Fibroblast of lung (primary cell): ENCODE data around the gene RALBP1.

Experiments used
- EZH2 ChIP-seq: IDR thresholded peaks from 2 replicates; pipeline ENCODE4 v1.5.1; 2012; ENCODE audit warnings: low read length, control low read depth, mild to moderate bottlenecking; ENCODE audit errors: missing control alignments
- TF ChIP-seq, protein P1 (sequence below), 2 donors: IDR thresholded peaks in 1 of 2; conservative IDR thresholded peaks in 1 of 2; 1 replicate in 1 of 2; 2 replicates in 1 of 2; pipeline ENCODE4 v1.5.1; 2011 to 2012; ENCODE audit warnings: low read length in 2 of 2, control low read depth in 1 of 2, inconsistent platforms in 1 of 2, low read depth in 1 of 2, mild to moderate bottlenecking in 1 of 2

DNA sequence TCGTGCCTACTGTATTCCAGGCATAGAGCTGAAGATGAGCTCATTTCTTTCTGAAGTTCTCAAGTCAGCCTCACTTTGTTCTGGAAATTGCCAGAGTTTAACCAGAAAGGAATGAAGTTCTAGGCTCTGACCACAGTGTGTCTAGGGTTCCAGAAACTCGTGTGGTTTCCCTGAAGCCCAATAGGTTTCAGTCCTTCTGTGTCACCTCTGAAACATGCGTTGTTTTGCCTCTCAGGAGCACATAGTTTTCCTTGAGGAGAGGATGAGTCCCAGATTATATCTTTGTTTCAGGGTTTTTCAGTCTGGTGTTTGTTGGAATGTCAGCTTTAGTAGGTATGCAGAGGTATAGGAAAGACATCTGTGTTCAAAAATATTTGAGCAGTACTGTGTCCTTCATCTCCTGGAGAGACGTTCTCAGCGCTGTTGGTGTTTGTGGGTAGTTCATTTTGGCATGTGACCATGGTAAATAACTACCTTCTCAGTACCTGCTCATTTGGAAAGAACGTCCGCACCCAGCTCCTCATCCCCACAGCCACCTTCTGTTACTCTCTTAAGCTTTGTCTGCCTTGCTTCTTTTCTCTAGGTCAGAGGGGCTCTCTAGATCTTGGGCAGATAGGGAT, 56.6 kb downstream of the RALBP1 start:
- TF ChIP-seq EZH2: no peak
- TF ChIP-seq, protein P1, sequence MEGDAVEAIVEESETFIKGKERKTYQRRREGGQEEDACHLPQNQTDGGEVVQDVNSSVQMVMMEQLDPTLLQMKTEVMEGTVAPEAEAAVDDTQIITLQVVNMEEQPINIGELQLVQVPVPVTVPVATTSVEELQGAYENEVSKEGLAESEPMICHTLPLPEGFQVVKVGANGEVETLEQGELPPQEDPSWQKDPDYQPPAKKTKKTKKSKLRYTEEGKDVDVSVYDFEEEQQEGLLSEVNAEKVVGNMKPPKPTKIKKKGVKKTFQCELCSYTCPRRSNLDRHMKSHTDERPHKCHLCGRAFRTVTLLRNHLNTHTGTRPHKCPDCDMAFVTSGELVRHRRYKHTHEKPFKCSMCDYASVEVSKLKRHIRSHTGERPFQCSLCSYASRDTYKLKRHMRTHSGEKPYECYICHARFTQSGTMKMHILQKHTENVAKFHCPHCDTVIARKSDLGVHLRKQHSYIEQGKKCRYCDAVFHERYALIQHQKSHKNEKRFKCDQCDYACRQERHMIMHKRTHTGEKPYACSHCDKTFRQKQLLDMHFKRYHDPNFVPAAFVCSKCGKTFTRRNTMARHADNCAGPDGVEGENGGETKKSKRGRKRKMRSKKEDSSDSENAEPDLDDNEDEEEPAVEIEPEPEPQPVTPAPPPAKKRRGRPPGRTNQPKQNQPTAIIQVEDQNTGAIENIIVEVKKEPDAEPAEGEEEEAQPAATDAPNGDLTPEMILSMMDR (conservative IDR thresholded peaks at IDR 0.05 in 1 of 2, IDR thresholded peaks at IDR 0.05 in 1 of 2; ENCODE audit: low read depth in 1 of 2, low read length in 2 of 2): no peak
